Left lung (tissue), 14 donors: ENCODE results near the gene ANO1. TPM values are rescaled to one million over a fixed set of nuclear protein-coding genes. Genes with fewer than 3 reads are reported as not detected.

Experiments
- ATAC-seq: fragments of 200-7000 bp; cut with Tn5 transposase; one replicate; pipeline ENCODE4 v1.9.1; 2020; ENCODE audit warnings: moderate library complexity
- DNase-seq, 4 donors: peaks; one replicate each; pipeline ENCODE4 v3.0.0-alpha.2; 2013 to 2020
- H3K27ac ChIP-seq, 2 donors: fragments of 200-600 bp; sonication (generic) in 1 of 2; one replicate each; pipeline versions ENCODE4 v1.5.0 to v1.8.0; 2020 to 2021
- H3K27me3 ChIP-seq, 2 donors: fragments of 200-600 bp; sonication (generic) in 1 of 2; one replicate each; pipeline versions ENCODE4 v1.5.0 to v1.8.0; 2020 to 2021
- H3K36me3 ChIP-seq, 2 donors: fragments of 200-600 bp; sonication (generic) in 1 of 2; one replicate each; pipeline versions ENCODE4 v1.5.0 to v1.8.0; 2020 to 2021
- H3K4me1 ChIP-seq, 2 donors: fragments of 200-600 bp; one replicate each; pipeline ENCODE4 v1.8.0; 2021
- H3K4me3 ChIP-seq, 2 donors: fragments of 200-600 bp; sonication (generic) in 1 of 2; one replicate each; pipeline versions ENCODE4 v1.5.0 to v1.8.0; 2020 to 2021; ENCODE audit warnings: mild to moderate bottlenecking in 1 of 2
- H3K9me3 ChIP-seq, 2 donors: fragments of 200-600 bp; sonication (generic) in 1 of 2; one replicate each; pipeline versions ENCODE4 v1.5.0 to v1.8.0; 2020 to 2021
- CTCF ChIP-seq, 2 donors: fragments of 200-600 bp; sonication (generic) in 1 of 2; IDR thresholded peaks; one replicate each; pipeline versions ENCODE4 v1.5.0 to v1.8.0; 2021; ENCODE audit warnings: antibody characterized with exemption in 2 of 2
- intact Hi-C, 2 donors: fragments of 100-400 bp; cut with DNase I; formaldehyde crosslinking; loops; one replicate each; pipeline versions ENCODE4 v1.11.2 to v1.14.2; 2022
- long read RNA-seq, 12 donors: library from polyadenylated mRNA in 2 of 12; unstranded in 2 of 12; transcript quantifications; one replicate each; pipeline ENCODE4 v2.0.0 and lab custom pipeline, GENCODE V29; 2019 to 2026
- polyA plus RNA-seq, 6 donors: library from polyadenylated mRNA; unstranded; fragments of 120-200 nt; gene quantifications; one replicate each; pipeline ENCODE4 v1.2.1, GENCODE V29; 2013; ENCODE audit not compliant: insufficient read length in 6 of 6
- total RNA-seq, 2 donors: library from RNA; stranded (reverse); fragmentation: NEBNext Ultra II Directional; extraction: Animal tissue kit (Norgen Biotek cat#: 25700); gene quantifications; one replicate each; pipeline ENCODE4 v1.2.1, GENCODE V29; 2021
- donor health status: DM: no; HTN: yes; CAD: no.
- donor health status: DM: no; HTN: no; CAD: no.

Gene ANO1
- total RNA-seq (1 to 10 TPM; 4.9 to 6.2 TPM), polyA plus RNA-seq (10 to 100 TPM in 3 of 6 donors, 1 to 10 TPM in 3; 5.6 to 13.2 (median 9.4) TPM)
- long read RNA-seq, donor 1, partial matches to known transcripts: 7 of 7 reads
- long read RNA-seq, donor 1, other reads (novel, unspliced or antisense): 0 of 7 reads
- long read RNA-seq, donor 2: 0 reads
- long read RNA-seq, donor 3: 0 reads
- long read RNA-seq, donor 4, partial matches to known transcripts: 0 of 1 reads
- long read RNA-seq, donor 4, other reads (novel, unspliced or antisense): 1 of 1 reads
- long read RNA-seq, donor 5: 0 reads
- long read RNA-seq, donor 6: 0 reads
- long read RNA-seq, donor 7: 0 reads
- long read RNA-seq, donor 8: 0 reads
- long read RNA-seq, donor 9: 0 reads
- long read RNA-seq, donor 10: 0 reads
- long read RNA-seq, donor 11: 0 reads
- long read RNA-seq, donor 12: 0 reads

- DNase-seq: peak in 1 of 4 donors; percentile 64
- Histone ChIP-seq H3K4me1 (no peaks in the 10 kb centered on the region), H3K4me3 (no peak within 1 kb of the TSS), H3K36me3 (no peaks in the 10 kb centered on the region), H3K9me3 (no peaks in the 10 kb centered on the region), H3K27ac (no peak within 1 kb of the TSS), H3K27me3 (peaks cover 13 to 74% of the 10 kb centered on the region in 2 donors)
- no peak for ATAC-seq
- intact Hi-C loops: no loop called here
- TF ChIP-seq CTCF (IDR thresholded peaks at IDR 0.05): no peak
Measured at GRCh38 chr11:70078095-70078780, at the start of gene ANO1. Gene ANO1, plus strand, starts transcription at chr11:70078317. Its CDS starts 290 bp downstream, at chr11:70078607.

GRCh38 chr11:70029115-70029860 lies 48.8 kb upstream of the ANO1 start:
- Histone ChIP-seq H3K9me3 (no peaks in the 10 kb centered on the region), H3K4me3 (no peak overlapping the region), H3K27ac (no peak overlapping the region), H3K36me3 (no peaks in the 10 kb centered on the region), H3K4me1 (no peaks in the 10 kb centered on the region), H3K27me3 (peaks cover 0 to 5% of the 10 kb centered on the region in 2 donors)
- no peak for TF ChIP-seq CTCF (IDR thresholded peaks at IDR 0.05)
- intact Hi-C loops: no loop called here
- peak; percentile 18 for ATAC-seq
- no peak for DNase-seq

- DNase-seq (no peak), ATAC-seq (no peak)
- no peaks in the 10 kb centered on the region for H3K4me1 ChIP-seq
- TF ChIP-seq CTCF (IDR thresholded peaks at IDR 0.05): no peak
- no peak overlapping the region for H3K4me3 ChIP-seq
- no peaks in the 10 kb centered on the region for H3K9me3 ChIP-seq
- no peak overlapping the region for H3K27ac ChIP-seq
- H3K27me3 ChIP-seq: peaks cover 0 to 6% of the 10 kb centered on the region in 2 donors
- intact Hi-C loops: no loop called here
- H3K36me3 ChIP-seq: no peaks in the 10 kb centered on the region
Measured at GRCh38 chr11:70029861-70030380, 48.2 kb upstream of the ANO1 start.

GRCh38 chr11:70030412-70030811 lies 47.7 kb upstream of the ANO1 start:
- Histone ChIP-seq H3K4me1 (no peaks in the 10 kb centered on the region), H3K4me3 (no peak overlapping the region), H3K27me3 (peaks cover 0 to 6% of the 10 kb centered on the region in 2 donors), H3K36me3 (no peaks in the 10 kb centered on the region), H3K27ac (no peak overlapping the region), H3K9me3 (no peaks in the 10 kb centered on the region)
- intact Hi-C loops: no loop called here
- ATAC-seq (no peak), DNase-seq (no peak)
- TF ChIP-seq CTCF (IDR thresholded peaks at IDR 0.05): no peak
